NCI-H460 (cell line): ENCODE measurements around the gene SNCA. TPM values are rescaled to one million over a fixed set of nuclear protein-coding genes. Genes with fewer than 3 reads are reported as not detected.

ENCODE experiments used
- DNase-seq: peaks from one replicate; pipeline ENCODE4 v3.0.0-alpha.2; 2016; ENCODE audit warnings: low read depth; ENCODE audit errors: extremely low read depth
- total RNA-seq: library from RNA; depleted of rRNA; stranded (reverse); fragments of >200 nt; shearing (Covaris generic); gene quantifications from 2 replicates; pipeline ENCODE4 v1.2.3, GENCODE V29; 2014

SNCA gene
- total RNA-seq, 1 experiment from 2014 or later = 110 TPM

DNA sequence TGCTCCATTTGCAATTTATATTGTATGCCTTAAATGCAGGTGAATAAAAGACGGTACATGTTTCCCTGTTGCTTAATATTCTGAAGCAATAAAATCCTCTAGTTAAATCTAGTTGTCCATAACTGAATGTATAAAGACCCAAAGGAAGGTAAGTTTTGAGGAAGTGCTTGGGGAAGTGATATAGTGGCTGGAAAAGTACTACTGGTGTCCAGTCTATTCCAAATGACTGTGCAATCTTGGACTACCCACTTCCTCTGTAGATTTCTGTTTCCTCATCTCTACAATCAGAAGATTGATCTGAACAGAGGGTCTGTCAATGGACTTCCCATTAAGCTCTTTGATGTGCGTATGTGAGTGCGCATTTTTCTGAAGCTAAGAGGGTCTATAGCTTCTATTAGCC, 17.0 kb downstream of the SNCA start:
- DNase-seq = no peak

DNA sequence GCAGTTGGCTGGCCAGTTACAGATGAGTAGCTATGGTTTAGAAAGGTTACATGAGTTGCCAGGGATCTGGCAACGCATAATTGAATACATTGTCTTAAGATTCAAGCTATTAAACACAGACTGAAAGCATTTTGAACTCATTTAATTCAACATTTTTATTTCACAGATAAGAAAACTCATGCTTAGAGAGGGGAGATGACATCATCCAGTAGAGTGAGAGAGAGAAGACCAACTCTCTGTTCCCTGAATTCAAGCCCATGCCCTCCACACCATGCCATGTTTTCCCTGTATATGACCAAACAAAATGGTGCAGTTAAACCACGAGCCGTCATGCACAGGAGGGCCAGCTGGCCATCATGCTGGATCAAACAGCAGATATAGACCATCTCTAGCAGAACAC, 22.6 kb downstream of the SNCA start:
- DNase-seq = no peak

DNA sequence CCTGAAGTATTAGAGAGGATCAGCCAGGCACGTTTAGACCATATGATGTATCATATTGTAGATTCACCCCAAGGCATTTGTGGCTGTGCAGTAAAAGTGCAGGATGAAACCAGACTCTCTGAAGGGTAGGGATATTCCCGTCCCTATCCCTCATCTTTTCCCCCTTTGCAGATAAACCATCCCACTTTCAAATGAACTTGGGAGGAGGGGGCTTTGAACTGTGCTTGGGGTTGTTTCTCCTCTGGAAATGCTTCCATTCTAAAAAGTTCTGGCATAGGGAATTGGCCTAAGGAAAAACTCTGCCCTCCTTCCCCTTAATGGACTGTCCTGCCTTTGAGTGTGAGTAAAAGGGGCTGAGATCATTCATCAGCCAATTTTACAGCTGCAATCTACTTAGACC, 23.8 kb downstream of the SNCA start:
- DNase-seq = no peak

DNA sequence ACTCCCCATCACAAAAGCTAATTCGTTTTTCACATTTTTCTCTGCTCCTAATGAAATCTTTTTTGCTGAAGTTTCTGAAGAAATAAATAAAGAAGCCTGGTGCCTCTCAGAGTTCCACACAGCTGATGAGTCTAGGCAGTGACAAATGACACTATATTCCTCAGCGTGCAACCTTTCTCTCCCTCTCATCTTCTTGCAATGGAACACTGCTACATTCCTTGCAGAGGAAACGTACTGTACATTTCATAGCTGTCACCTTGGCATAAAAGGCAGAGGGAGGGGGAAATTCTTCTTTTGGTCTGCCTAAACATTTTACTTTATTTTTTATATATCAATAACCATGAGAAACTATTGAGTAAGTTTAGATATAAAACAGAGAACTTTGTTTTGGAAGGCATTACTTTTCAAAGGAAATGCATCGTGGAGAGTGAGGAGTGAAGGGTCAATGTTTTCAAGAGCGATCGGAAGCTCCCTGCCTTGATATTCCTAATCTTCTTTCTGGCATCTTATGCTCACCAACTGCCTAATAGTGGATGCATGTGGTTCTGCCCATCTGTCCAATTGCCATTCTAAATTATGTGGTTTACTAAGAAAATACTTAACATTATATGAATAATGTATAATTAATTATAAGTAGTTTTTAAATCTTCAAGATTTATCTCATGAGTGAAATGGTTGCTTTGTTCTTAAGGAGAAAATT, 29.4 kb downstream of the SNCA start:
- no peak for DNase-seq

DNA sequence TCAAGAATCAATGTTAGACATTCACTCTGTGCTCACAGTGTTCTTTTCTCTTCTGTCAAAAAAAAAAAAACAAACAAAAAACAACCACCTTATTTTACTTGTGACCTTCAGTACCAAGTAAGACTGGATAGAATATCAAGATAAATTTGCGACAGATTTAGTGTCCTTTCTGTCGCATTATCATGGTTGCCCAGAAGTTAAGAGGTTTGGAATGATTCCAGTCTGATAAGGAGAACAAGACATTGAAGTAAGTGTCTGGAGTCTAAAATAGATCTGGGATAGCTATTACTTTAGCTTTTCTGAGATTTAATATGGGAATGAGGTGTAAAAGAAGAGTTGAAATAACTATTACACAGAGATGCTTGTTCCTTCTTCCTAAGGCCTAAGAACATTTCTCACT, 31.7 kb downstream of the SNCA start:
- DNase-seq = no peak

DNA sequence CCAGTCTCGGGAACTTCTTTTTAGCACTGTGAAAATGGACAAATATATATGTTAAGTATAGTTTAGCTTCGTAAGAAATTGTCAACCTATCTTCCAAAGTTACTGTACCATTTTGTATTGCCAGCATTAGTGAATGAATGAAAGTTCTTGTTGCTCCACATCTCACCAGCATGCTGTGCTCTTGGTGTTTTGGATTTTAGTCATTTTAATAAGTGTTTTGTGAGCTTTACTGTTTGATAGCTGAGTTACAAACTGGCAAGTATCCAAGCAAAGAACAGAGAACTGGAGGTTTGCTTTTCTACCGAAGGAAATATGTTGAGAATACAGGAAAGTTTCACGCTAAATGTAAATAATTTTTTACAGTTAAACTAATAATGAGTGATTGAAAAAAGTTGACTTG, 33.0 kb downstream of the SNCA start:
- no peak for DNase-seq

DNA sequence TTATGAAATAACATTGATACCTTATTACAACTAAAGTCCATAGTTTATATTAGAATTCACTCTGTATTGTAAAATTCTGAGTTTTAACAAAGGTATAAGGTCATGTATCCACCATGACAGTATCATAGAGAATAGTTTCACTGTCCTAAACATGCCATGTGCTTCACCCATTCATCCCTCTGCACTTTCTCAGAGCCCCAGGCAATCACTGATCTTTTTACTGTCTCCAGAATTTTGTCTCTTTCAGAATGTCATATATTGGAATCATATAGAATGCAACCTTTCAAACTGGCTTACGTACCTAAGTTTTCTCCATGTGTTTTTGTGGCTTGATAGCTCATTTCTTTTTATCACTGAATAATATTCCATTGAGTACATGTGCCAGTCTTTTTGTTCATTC, 33.9 kb downstream of the SNCA start:
- DNase-seq = no peak

DNA sequence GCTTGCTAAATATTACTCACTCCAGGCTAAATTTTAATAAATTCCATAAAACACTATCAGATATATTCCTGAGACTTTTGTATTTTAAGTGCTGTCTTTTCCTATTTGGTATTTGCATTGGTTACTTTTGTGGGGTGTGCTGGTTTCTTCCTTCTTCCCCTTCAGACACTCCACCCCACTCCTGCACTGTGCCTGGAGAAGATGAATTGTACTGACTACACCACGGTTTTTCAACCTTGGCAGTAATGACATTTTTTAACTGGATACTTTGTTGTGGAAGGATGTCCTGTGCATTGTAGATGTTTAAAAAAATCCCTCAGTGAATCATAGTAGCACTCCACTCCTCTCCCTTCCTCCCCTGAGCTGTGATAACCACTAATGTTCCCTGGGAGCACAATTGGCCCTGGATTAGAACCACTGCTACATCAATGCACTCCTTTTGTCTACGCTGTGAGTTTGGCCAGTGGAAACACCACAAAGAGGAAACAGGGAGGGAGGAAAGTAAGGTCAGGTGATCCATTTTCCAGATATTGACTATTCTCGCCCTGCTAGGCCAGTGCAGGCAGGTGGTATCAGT, 36.3 kb downstream of the SNCA start:
- DNase-seq = peak; percentile 48

DNA sequence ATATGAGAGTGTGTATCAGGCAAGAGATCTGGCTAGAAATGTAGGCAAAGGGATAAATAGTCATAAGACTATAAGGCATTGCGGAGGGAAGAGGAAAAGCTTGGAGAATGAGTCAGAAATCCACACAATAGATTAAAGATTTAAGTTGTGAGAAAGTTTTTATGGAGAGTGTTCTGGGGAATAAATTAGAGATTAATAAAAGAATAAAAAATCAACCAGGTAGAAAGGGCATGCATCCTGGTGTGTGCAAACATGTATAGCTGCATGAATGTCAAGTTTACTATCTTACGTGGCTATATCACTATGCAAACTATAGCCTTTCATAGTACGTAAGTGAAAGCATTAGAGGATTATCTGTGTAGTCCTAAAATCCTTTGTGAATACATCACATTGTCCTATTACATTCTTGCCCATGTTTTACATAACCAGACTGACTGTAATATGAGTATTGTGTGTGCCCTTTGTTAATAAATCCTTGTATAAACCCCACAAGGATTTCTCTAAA, 36.9 kb downstream of the SNCA start:
- DNase-seq = peak; percentile 77

DNA sequence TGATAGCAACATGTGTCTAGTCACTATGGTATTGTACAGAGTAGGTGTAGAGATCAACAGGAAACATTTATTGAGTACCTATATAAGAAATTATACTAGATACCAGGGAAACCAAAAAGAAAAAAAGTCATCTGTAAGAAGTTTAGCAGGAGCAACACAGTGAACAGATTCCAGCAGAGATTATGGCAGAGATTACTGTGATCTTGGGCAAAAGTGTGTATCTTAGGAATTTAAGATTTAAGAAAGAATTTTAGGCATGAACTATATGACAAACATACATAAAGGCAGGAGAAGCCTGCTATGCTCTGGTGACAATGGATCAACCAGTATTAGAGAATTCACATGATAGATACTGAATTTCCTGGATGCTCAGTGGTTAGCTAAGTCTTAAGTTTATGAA, 37.9 kb downstream of the SNCA start:
- DNase-seq = no peak

DNA sequence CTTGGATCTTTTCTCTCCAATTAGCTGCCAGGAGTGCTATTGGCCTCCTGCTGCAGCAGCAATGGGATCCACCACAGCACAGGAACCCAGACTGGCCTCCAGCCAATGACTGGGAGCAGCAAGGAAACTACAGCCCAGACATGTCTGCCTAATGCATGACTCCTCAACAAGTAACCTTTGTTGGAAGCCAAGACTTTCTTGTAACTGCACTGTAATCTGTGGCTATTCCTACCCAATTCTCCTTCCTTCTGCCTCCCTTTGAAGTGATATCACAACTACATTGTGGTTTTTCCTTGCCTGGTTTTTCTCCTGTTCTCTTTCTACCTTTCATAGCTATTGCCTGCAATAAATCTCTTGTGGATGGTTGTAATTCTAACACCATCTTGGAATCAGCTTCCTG, 39.8 kb downstream of the SNCA start:
- no peak for DNase-seq

DNA sequence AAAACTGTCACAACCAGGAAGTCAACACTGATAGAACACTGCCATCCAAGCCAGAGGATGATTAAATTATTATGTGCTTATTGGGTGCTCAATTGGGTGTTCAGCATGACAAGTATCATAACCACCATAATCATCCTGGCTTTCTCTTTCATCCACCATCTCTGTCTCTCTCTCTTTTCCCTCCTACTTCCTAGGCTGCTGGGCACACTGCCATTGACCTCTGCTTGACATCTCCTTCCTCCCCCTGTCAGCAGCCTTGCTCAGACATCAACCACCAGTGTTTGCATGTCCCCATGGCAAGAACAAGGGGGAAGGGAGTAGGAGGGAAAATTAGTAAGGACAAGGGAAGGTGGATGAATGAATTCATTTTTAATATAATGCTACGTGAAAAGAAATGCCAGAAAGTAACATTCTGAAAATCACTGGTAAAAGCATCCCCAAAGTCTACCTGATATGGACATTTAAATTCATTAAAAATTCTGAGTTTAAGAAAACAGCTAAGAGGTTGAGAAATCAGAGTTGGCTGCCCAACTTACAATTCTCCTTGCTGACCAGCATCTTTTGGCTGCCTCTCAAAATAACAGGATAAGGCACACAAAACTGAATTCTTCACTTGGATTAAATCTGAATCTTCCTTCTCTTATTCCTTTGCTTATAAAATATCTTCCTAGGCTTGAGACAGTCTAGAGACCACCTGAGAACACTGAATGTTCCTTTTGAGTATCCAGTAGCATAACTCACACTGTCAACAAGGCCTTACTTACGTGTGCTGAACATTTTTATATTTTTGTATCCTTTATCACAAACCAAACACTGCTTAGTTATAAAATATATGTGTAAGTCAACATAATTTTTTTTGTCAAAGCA, 48.5 kb downstream of the SNCA start:
- no peak for DNase-seq

DNA sequence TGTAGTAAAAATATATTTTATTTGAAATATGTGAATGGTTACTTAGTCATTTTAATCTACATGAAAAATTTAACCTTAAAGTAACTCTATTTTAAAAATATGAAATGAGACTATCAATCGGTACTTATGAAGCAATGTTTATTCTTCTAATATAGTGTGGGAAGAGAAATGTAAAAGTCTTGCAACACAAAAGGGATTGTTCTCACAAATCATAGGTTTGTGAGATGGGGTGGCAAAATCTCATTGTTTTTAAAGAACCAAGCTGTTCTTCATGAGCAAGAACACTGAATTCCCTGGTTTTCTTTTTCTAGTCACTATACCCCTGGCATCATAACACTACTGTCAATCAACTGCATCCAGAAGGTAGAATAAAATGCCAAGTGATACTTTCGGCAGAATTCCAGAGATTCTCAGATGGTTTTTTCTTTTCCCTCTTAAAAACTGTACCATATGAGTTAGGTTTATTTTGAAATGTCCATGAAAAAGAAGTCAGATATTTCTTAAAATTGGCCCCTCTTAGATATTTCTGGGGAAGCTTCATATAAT, 52.2 kb downstream of the SNCA start:
- no peak for DNase-seq

DNA sequence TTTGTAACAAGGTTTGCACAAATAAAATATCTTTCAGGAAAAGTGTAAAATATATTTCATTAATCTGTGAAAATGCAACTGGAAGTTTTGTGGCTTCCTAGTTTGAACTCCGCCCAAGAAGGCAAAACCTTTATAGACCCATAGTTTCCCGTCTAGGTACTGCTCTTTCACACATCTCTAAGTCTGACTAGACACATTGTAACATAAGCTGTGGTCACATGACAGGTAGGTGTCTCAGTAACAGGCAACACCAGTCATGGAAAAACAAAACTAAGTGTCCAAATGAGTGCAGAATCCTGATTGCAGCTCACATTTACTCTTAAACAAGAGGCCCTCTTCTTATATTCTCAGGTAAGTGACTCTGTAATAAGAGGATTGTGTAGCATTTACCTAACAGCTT, 55.6 kb downstream of the SNCA start:
- DNase-seq = no peak

DNA sequence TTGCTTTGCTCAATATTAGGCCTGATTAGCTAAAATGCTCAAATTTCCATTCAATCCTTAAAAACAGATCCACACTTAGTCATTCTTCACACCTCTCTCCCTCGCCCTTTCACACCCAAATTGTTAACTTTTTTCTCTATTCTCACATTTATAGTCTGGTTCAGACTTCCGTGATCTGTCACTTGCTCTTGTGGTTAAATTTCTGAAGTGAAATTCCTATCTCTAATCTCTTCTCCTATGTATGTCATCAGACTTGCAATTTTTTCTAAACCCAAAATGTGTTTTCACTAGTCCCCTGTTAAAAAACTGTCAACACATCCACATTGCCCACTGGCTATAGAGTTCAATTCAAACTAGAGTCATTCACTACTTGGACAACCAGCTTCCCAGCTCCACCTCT, 63.2 kb downstream of the SNCA start:
- no peak for DNase-seq

DNA sequence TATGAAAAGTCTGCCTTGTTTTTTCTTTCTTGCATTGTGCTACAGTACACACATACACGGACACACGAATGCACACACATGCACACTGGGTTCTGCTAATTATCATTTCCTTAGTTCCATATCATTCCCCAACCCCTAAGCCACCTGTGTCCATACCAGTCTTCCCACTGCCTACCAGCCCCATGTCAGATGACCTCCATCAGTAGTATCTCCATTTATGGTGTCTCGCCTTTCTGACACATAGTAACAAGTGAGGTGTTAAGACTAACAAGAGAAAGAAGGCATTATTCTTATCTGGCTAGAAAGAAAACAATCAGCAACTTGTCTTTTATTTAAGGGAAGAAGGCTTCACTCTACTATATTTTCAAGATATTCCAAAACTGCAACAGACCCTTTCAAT, 67.1 kb downstream of the SNCA start:
- DNase-seq = no peak

DNA sequence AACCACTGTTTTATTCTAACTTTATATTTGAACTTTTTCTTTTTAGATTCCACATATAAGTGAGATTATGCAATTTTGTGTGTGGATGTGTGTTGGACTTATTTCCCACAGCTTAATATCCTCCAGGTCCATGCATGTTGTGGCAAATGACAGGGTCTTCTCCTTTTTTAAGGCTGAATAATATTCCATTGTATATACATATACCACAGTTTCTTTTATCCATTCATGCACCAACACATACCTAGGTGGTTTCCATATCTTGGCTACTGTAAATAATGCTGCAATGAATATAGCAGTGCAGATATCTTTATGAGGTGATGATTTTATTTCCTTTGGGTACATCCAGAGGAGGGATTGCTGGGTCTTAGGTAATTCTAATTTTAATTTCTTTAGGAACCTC, 69.0 kb downstream of the SNCA start:
- DNase-seq = no peak

DNA sequence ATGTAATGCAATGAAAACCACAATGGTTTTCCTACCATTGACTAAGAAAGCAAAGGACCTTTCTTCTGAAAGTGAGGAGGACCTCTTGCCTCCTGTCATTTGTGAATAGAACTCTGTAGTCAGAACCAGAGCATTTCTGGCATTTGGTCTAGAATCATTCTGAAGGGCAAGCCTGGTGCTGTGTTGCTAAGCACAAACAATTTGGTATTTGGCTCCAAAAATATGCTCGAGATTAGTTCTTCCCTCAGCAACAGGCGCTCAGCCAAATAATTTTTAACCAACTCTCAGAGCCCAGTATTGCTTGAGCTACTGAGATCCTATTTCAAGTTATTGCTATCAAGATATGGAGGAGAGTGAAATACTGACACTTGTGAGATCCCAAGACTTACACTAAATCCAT, 71.0 kb downstream of the SNCA start:
- no peak for DNase-seq

DNA sequence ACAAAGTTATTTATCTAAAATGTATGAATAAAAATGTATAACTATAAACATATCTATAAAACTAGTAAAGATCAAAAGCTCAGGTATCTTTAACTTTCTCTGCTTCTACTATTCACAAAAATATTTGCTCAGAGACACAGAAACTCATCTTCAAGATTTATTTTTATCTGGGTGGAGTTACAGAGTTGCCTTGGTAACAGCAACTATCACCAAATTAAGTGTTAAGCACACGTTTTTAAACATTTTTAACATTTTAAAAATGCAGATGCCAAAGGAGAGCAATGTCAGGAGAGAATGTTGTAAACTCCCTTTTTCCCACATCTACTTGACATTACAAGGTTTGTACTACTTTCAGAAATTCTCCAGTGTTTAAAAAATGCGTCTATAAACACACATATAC, 71.4 kb downstream of the SNCA start:
- DNase-seq = no peak

DNA sequence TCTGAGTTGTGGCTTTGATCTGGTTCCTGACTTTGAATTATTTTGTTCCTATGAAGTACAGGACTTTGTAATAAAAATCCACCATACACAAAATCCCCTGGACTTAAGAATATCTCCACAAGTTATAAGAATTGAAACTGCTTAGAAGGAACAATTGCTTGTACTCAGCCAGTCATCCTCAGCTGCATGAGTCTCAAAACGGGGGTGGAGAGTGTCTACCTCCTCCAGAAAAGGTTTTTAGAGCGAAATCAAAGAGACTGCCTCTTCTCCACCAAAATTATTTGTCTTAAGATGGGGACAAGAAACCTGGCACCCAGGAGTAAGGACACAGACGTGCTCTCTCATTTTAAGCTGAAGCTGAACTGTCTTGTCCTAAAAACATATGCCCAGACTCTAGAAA, 74.7 kb downstream of the SNCA start:
- DNase-seq = no peak

DNA sequence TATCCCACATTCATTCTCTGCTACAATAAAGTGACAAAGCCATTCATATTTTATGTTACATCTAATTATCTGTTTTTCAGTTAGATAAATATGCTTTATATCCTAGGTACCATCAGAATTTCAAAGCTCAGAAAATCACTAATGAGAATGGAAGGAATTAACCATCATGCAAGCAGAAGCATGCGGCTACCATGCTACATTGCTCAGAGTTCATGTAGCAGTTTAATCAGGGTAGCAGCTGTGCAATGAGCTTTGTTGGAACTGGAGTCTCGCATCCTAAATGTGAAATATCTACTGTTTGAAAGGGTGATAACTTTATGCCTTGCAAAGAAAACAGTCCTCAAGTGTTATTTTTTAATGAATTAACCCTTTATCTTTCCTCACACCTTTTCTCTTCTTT, 77.5 kb downstream of the SNCA start:
- no peak for DNase-seq
